Epithelial cell of proximal tubule (primary cell): ENCODE measurements around the gene GRIA4. TPM values are rescaled to one million over a fixed set of nuclear protein-coding genes. Genes with fewer than 3 reads are reported as not detected.

Experiments used
- DNase-seq: peaks from one replicate; pipeline ENCODE4 v3.0.0-alpha.2; 2011; ENCODE audit warnings: low read depth
- H3K4me3 ChIP-seq: 2 replicates; pipeline ENCODE4 v1.5.1; 2011; ENCODE audit warnings: low read depth, mild to moderate bottlenecking, low read length
- CTCF ChIP-seq: conservative IDR thresholded peaks from 2 replicates; pipeline ENCODE4 v1.5.1; 2012; ENCODE audit warnings: low read depth, mild to moderate bottlenecking, low read length
- total RNA-seq: library from RNA; depleted of rRNA; stranded (reverse); fragments of >200 nt; gene quantifications from 2 replicates; pipeline ENCODE4 v1.2.3, GENCODE V29; 2015

GRIA4 gene
- total RNA-seq, 1 donor from 2014 or later: 0.69 TPM

GRCh38 chr11:105900515-105901035 is 290.7 kb downstream of the GRIA4 start:
- DNase-seq: no peak
- H3K4me3 ChIP-seq: no peak overlapping the region
- TF ChIP-seq CTCF: no peak

- no peak overlapping the region for H3K4me3 ChIP-seq
- DNase-seq: no peak
- TF ChIP-seq CTCF: no peak
Measured at GRCh38 chr11:105903113-105903512, 293.2 kb downstream of the GRIA4 start.

GRCh38 chr11:105906517-105906916 is 296.6 kb downstream of the GRIA4 start:
- no peak for DNase-seq
- no peak for TF ChIP-seq CTCF
- H3K4me3 ChIP-seq: no peak overlapping the region

- DNase-seq: no peak
- TF ChIP-seq CTCF: no peak
- no peak overlapping the region for H3K4me3 ChIP-seq
Measured at GRCh38 chr11:105907319-105907718, 297.4 kb downstream of the GRIA4 start.

GRCh38 chr11:105910095-105910715 is 300.3 kb downstream of the GRIA4 start:
- no peak for TF ChIP-seq CTCF
- H3K4me3 ChIP-seq: no peak overlapping the region
- DNase-seq: no peak

- TF ChIP-seq CTCF: no peak
Measured at GRCh38 chr11:105911454-105911853, 301.6 kb downstream of the GRIA4 start.

GRCh38 chr11:105912666-105913065 is 302.8 kb downstream of the GRIA4 start:
- DNase-seq: no peak
- no peak overlapping the region for H3K4me3 ChIP-seq
- TF ChIP-seq CTCF: no peak

More at GRCh38 chr11:105911454-105911853, 301.6 kb downstream of the GRIA4 start:
- no peak overlapping the region for H3K4me3 ChIP-seq
- no peak for DNase-seq
